Endothelial cell (in vitro differentiated cells): ENCODE data around the gene SRD5A2. TPM values are rescaled to one million over a fixed set of nuclear protein-coding genes. Genes with fewer than 3 reads are reported as not detected.
"Not testable (repeated sequence)": the region's sequence is repeated elsewhere in the genome, so short reads cannot be mapped to it uniquely, and the experiment has no call there.

Experiments
- DNase-seq: peaks from one replicate; pipeline ENCODE4 v3.0.0; 2021; ENCODE audit warnings: low spot score
- H3K27ac Mint-ChIP-seq: one replicate; pipeline ENCODE4 v1.8.0; 2021; ENCODE audit warnings: mixed read lengths, inconsistent platforms; ENCODE audit not compliant: unreplicated experiment
- H3K27me3 Mint-ChIP-seq: one replicate; pipeline ENCODE4 v1.8.0; 2021; ENCODE audit warnings: mild to moderate bottlenecking, moderate library complexity, mixed read lengths, inconsistent platforms; ENCODE audit not compliant: unreplicated experiment
- H3K36me3 Mint-ChIP-seq: one replicate; pipeline ENCODE4 v1.8.0; 2021; ENCODE audit warnings: mild to moderate bottlenecking, low read depth, mixed read lengths, inconsistent platforms; ENCODE audit not compliant: unreplicated experiment
- H3K4me1 Mint-ChIP-seq: one replicate; pipeline ENCODE4 v1.8.0; 2021; ENCODE audit warnings: mild to moderate bottlenecking, mixed read lengths, inconsistent platforms; ENCODE audit not compliant: unreplicated experiment
- H3K4me3 Mint-ChIP-seq: one replicate; pipeline ENCODE4 v1.8.0; 2021; ENCODE audit warnings: mild to moderate bottlenecking, mixed read lengths, inconsistent platforms; ENCODE audit not compliant: unreplicated experiment
- H3K9me3 Mint-ChIP-seq: one replicate; pipeline ENCODE4 v1.8.0; 2021; ENCODE audit warnings: mixed read lengths, inconsistent platforms; ENCODE audit not compliant: unreplicated experiment
- CTCF ChIP-seq: fragments of 200-600 bp; sonication (generic); IDR thresholded peaks from one replicate; pipeline ENCODE4 v1.5.0; 2021; ENCODE audit warnings: antibody characterized with exemption; ENCODE audit not compliant: unreplicated experiment
- total RNA-seq: library from RNA; stranded (reverse); fragmentation: NEBNext Ultra II Directional; extraction: Animal tissue kit (Norgen Biotek cat#: 25700); gene quantifications from one replicate; pipeline ENCODE4 v1.2.1, GENCODE V29; 2021; ENCODE audit not compliant: unreplicated experiment

SRD5A2 gene
- total RNA-seq, 1 donor from 2014 or later: 0.64 TPM

- Mint-ChIP-seq H3K4me3 (no peak overlapping the region), H3K4me1 (no peaks in the 10 kb centered on the region), H3K9me3 (no peaks in the 10 kb centered on the region), H3K36me3 (no peaks in the 10 kb centered on the region), H3K27ac (no peak overlapping the region), H3K27me3 (no peaks in the 10 kb centered on the region)
- no peak for TF ChIP-seq CTCF
- DNase-seq: no peak
These were observed 75.6 kb downstream of the SRD5A2 start for GRCh38 chr2:31505111-31505510.

- Mint-ChIP-seq H3K4me1 (no peaks in the 10 kb centered on the region), H3K27me3 (no peaks in the 10 kb centered on the region), H3K27ac (no peak overlapping the region), H3K9me3 (no peaks in the 10 kb centered on the region), H3K4me3 (no peak overlapping the region), H3K36me3 (no peaks in the 10 kb centered on the region)
- no peak for DNase-seq
- TF ChIP-seq CTCF: no peak
These were observed 76.4 kb downstream of the SRD5A2 start for GRCh38 chr2:31504311-31504710.

GRCh38 chr2:31496451-31496874 lies 84.3 kb downstream of the SRD5A2 start:
- DNase-seq, H3K9me3 Mint-ChIP-seq, H3K4me1 Mint-ChIP-seq, H3K36me3 Mint-ChIP-seq, H3K27me3 Mint-ChIP-seq: not testable (repeated sequence)
- H3K4me3 Mint-ChIP-seq: peak overlapping the region; percentile 84
- H3K27ac Mint-ChIP-seq: peak overlapping the region; percentile 67

GRCh38 chr2:31489339-31489738 lies 91.4 kb downstream of the SRD5A2 start:
- H3K27ac Mint-ChIP-seq, H3K4me3 Mint-ChIP-seq, H3K36me3 Mint-ChIP-seq, H3K9me3 Mint-ChIP-seq, H3K27me3 Mint-ChIP-seq, H3K4me1 Mint-ChIP-seq: not testable (repeated sequence)
- DNase-seq: peak; percentile 39

GRCh38 chr2:31483246-31483645 lies 97.5 kb downstream of the SRD5A2 start:
- no peaks in the 10 kb centered on the region for H3K36me3 Mint-ChIP-seq
- no peaks in the 10 kb centered on the region for H3K27me3 Mint-ChIP-seq
- no peak overlapping the region for H3K27ac Mint-ChIP-seq
- H3K9me3 Mint-ChIP-seq: no peaks in the 10 kb centered on the region
- TF ChIP-seq CTCF: no peak
- no peak overlapping the region for H3K4me3 Mint-ChIP-seq
- no peak for DNase-seq
- H3K4me1 Mint-ChIP-seq: peaks cover 3% of the 10 kb centered on the region

- DNase-seq: no peak
- H3K27ac Mint-ChIP-seq: no peak overlapping the region
- no peaks in the 10 kb centered on the region for H3K27me3 Mint-ChIP-seq
- H3K36me3 Mint-ChIP-seq: no peaks in the 10 kb centered on the region
- peaks cover 3% of the 10 kb centered on the region for H3K4me1 Mint-ChIP-seq
- TF ChIP-seq CTCF: no peak
- no peak overlapping the region for H3K4me3 Mint-ChIP-seq
- H3K9me3 Mint-ChIP-seq: no peaks in the 10 kb centered on the region
These were observed 104.1 kb downstream of the SRD5A2 start for GRCh38 chr2:31476511-31477180.
